Measurements from ENCODE around the gene PRPH. TPM values are rescaled to one million over a fixed set of nuclear protein-coding genes. Genes with fewer than 3 reads are reported as not detected.
"Not testable (repeated sequence)": the region's sequence is repeated elsewhere in the genome, so short reads cannot be mapped to it uniquely, and the experiment has no call there.

PRPH gene
- total RNA-seq, 2 experiments from 2014 or later, result not detected

DNA sequence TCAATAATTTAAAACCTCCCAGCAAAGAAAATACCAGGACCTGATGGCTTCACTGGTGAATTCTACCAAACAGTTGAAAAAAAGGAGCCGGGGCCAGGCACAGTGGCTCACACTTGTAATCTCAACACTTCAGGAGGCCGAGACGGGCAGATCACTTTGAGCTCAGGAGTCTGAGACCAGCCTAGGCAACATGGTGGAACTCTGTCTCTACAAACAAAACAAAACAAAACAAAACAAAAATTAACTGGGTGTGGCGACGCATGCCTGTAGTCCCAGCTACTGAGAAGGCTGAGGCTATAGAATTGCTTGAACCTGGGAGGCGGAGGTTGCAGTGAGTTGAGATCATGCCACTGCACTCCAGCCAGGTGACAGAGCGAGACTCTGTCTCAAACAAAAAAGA is 14.4 kb downstream of the PRPH start:
- Histone ChIP-seq H4K20me1 (ENCODE audit: insufficient read depth, low read length) (no peaks in the 10 kb centered on the region), H3K4me3 (ENCODE audit: low read depth, low read length, poor library complexity, severe bottlenecking) (no peak overlapping the region), H3K9me3 (ENCODE audit: low read length) (no peaks in the 10 kb centered on the region), H3K4me2 (ENCODE audit: low read length) (no peak overlapping the region), H3K9me2 (ENCODE audit: insufficient read depth, low read length) (no peaks in the 10 kb centered on the region), H3K79me2 (ENCODE audit: insufficient read depth, low read depth, low read length) (no peaks in the 10 kb centered on the region), H3K27ac (ENCODE audit: low read depth, low read length, poor library complexity, severe bottlenecking) (no peak overlapping the region), H3K4me1 (ENCODE audit: insufficient read depth, low read length, poor library complexity, severe bottlenecking) (no peaks in the 10 kb centered on the region), H2AFZ (ENCODE audit: low read length) (no peak overlapping the region), H3K36me3 (ENCODE audit: insufficient read depth, low read length) (no peaks in the 10 kb centered on the region)
- POLR2A ChIA-PET, result interaction anchor here (0.7 kb wide), 1 partner anchor 1324 kb away, joined by 5 read pairs; no protein-coding TSS in a partner anchor
- CTCF ChIA-PET (ENCODE audit: unreplicated experiment), result no interaction called here
- no TSS peak for BruUV-seq (replicated peaks)
- TF ChIP-seq, protein P1, sequence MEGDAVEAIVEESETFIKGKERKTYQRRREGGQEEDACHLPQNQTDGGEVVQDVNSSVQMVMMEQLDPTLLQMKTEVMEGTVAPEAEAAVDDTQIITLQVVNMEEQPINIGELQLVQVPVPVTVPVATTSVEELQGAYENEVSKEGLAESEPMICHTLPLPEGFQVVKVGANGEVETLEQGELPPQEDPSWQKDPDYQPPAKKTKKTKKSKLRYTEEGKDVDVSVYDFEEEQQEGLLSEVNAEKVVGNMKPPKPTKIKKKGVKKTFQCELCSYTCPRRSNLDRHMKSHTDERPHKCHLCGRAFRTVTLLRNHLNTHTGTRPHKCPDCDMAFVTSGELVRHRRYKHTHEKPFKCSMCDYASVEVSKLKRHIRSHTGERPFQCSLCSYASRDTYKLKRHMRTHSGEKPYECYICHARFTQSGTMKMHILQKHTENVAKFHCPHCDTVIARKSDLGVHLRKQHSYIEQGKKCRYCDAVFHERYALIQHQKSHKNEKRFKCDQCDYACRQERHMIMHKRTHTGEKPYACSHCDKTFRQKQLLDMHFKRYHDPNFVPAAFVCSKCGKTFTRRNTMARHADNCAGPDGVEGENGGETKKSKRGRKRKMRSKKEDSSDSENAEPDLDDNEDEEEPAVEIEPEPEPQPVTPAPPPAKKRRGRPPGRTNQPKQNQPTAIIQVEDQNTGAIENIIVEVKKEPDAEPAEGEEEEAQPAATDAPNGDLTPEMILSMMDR (conservative IDR thresholded peaks at IDR 0.05; ENCODE audit: low read length), result no peak
- no peak for TF ChIP-seq EZH2phosphoT487 (IDR thresholded peaks at IDR 0.05; ENCODE audit: borderline replicate concordance, low read depth, low read length)
- no peak for DNase-seq (ENCODE audit: low spot score)
- intact Hi-C loops (cut with micrococcal nuclease; ENCODE audit: unreplicated experiment), result no loop called here

DNA sequence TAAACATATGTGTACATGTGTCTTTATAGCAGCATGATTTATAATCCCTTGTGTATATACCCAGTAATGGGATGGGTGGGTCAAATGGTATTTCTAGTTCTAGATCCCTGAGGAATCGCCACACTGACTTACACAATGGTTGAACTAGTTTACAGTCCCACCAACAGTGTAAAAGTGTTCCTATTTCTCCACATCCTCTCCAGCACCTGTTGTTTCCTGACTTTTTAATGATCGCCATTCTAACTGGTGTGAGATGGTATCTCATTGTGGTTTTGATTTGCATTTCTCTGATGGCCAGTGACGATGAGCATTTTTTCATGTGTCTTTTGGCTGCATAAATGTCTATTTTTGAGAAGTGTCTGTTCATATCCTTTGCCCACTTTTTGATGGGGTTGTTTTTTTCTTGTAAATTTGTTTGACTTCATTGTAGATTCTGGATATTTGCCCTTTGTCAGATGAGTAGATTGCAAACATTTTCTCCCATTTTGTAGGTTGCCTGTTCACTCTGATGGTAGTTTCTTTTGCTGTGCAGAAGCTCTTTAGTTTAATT is 15.6 kb downstream of the PRPH start:
- BruUV-seq (replicated peaks); H3K27ac ChIP-seq (ENCODE audit: low read depth, low read length, poor library complexity, severe bottlenecking); H2AFZ ChIP-seq (ENCODE audit: low read length); CTCF ChIA-PET (ENCODE audit: unreplicated experiment); H4K20me1 ChIP-seq (ENCODE audit: insufficient read depth, low read length); H3K9me2 ChIP-seq (ENCODE audit: insufficient read depth, low read length); H3K9me3 ChIP-seq (ENCODE audit: low read length); intact Hi-C loops (cut with micrococcal nuclease; ENCODE audit: unreplicated experiment); H3K79me2 ChIP-seq (ENCODE audit: insufficient read depth, low read depth, low read length); POLR2A ChIA-PET; H3K4me1 ChIP-seq (ENCODE audit: insufficient read depth, low read length, poor library complexity, severe bottlenecking); H3K36me3 ChIP-seq (ENCODE audit: insufficient read depth, low read length); H3K4me3 ChIP-seq (ENCODE audit: low read depth, low read length, poor library complexity, severe bottlenecking); DNase-seq (ENCODE audit: low spot score); H3K4me2 ChIP-seq (ENCODE audit: low read length): not testable (repeated sequence)

DNA sequence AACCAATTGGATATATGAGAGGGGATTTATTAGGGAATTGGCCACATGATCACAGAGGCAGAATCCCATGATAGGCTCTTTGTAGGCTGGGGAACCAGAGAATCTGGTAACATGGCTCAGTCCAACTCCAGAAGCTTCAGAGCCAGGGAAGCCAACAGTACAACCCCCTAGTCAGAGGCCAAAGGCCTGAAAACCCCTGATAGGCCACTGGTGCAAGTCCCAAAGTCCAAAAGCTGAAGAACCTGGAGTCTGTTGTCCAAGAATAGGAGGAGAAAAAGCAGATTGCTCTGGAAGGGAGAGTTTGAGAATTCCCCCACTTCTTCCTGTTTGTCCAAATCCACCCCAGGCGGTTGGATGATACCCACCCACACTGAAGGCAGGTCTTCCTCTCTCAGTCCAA is 19.9 kb downstream of the PRPH start:
- no peak for TF ChIP-seq EZH2phosphoT487 (IDR thresholded peaks at IDR 0.05; ENCODE audit: borderline replicate concordance, low read depth, low read length)
- TF ChIP-seq, protein P1 (conservative IDR thresholded peaks at IDR 0.05; ENCODE audit: low read length), result no peak
- no peak overlapping the region for H3K27ac ChIP-seq (ENCODE audit: low read depth, low read length, poor library complexity, severe bottlenecking)
- no peak for DNase-seq (ENCODE audit: low spot score)
- BruUV-seq (replicated peaks), result no TSS peak
- H3K9me2 ChIP-seq (ENCODE audit: insufficient read depth, low read length), result no peaks in the 10 kb centered on the region
- H3K36me3 ChIP-seq (ENCODE audit: insufficient read depth, low read length), result no peaks in the 10 kb centered on the region
- POLR2A ChIA-PET, result interaction anchor here (1.0 kb wide), 1 partner anchor 22 kb away, joined by 3 read pairs; no protein-coding TSS in a partner anchor
- no peaks in the 10 kb centered on the region for H4K20me1 ChIP-seq (ENCODE audit: insufficient read depth, low read length)
- CTCF ChIA-PET (ENCODE audit: unreplicated experiment), result no interaction called here
- no peak overlapping the region for H3K4me3 ChIP-seq (ENCODE audit: low read depth, low read length, poor library complexity, severe bottlenecking)
- H3K4me2 ChIP-seq (ENCODE audit: low read length), result no peak overlapping the region
- H3K9me3 ChIP-seq (ENCODE audit: low read length), result no peaks in the 10 kb centered on the region
- intact Hi-C loops (cut with micrococcal nuclease; ENCODE audit: unreplicated experiment), result no loop called here
- no peaks in the 10 kb centered on the region for H3K4me1 ChIP-seq (ENCODE audit: insufficient read depth, low read length, poor library complexity, severe bottlenecking)
- H2AFZ ChIP-seq (ENCODE audit: low read length), result no peak overlapping the region
- no peaks in the 10 kb centered on the region for H3K79me2 ChIP-seq (ENCODE audit: insufficient read depth, low read depth, low read length)

DNA sequence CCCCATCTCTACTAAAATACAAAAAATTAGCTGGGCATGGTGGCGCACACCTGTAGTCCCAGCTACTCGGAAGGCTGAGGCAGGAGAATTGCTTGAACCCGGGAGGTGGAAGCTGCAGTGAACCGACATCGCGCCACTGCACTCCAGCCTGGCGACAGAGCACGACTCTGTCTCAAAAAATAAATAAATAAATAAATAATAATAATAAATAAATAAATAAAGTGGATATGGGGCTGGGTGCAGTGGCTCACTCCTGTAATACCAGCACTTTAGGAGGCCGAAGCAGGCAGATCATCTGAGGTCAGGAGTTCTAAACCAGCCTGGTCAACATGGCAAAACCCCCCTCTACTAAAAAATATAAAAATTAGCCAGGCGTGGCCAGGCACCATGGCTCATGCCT is 22.2 kb downstream of the PRPH start:
- H2AFZ ChIP-seq (ENCODE audit: low read length); H3K4me2 ChIP-seq (ENCODE audit: low read length); DNase-seq (ENCODE audit: low spot score); H3K4me3 ChIP-seq (ENCODE audit: low read depth, low read length, poor library complexity, severe bottlenecking); intact Hi-C loops (cut with micrococcal nuclease; ENCODE audit: unreplicated experiment); H3K36me3 ChIP-seq (ENCODE audit: insufficient read depth, low read length); H3K79me2 ChIP-seq (ENCODE audit: insufficient read depth, low read depth, low read length); H4K20me1 ChIP-seq (ENCODE audit: insufficient read depth, low read length); H3K27ac ChIP-seq (ENCODE audit: low read depth, low read length, poor library complexity, severe bottlenecking); BruUV-seq (replicated peaks); H3K4me1 ChIP-seq (ENCODE audit: insufficient read depth, low read length, poor library complexity, severe bottlenecking); CTCF ChIA-PET (ENCODE audit: unreplicated experiment); POLR2A ChIA-PET; H3K9me3 ChIP-seq (ENCODE audit: low read length); H3K9me2 ChIP-seq (ENCODE audit: insufficient read depth, low read length): not testable (repeated sequence)

DNA sequence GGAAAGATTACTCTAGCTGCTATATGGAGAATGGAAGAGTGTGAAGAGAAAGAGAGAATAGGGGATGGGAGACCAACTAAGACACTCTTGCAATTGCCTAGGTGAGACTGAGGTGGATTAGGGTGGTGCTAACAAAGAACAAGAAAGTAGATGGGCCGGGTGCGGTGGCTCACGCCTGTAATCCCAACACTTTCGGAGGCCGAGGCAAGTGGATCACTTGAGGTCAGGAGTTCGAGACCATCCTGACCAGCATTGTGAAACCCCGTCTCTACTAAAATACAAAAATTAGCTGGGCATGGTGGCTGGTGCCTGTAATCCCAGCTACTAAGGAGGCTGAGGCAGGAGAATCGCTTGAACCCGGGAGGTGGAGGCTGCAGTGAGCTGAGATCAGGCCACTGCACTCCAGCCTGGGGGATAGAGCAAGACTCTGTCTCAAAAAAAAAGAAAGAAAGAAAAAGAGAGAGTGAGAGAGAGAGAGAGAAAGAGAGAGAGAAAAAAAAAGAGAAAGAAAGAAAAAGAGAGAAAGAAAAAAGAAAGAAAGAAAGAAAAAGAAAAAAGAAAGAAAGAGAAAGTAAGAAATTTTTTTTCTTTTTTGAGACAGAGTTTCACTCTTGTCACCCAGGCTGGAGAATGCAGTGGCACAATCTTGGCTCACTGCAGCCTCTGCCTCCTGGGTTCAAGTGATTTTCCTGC is 25.6 kb downstream of the PRPH start:
- peaks cover 16% of the 10 kb centered on the region; the same call in 1 of the 2 replicates for H3K79me2 ChIP-seq (ENCODE audit: insufficient read depth, low read depth, low read length)
- H3K9me2 ChIP-seq (ENCODE audit: insufficient read depth, low read length); H2AFZ ChIP-seq (ENCODE audit: low read length); intact Hi-C loops (cut with micrococcal nuclease; ENCODE audit: unreplicated experiment); H3K27ac ChIP-seq (ENCODE audit: low read depth, low read length, poor library complexity, severe bottlenecking); H4K20me1 ChIP-seq (ENCODE audit: insufficient read depth, low read length); H3K4me3 ChIP-seq (ENCODE audit: low read depth, low read length, poor library complexity, severe bottlenecking); H3K4me2 ChIP-seq (ENCODE audit: low read length); H3K9me3 ChIP-seq (ENCODE audit: low read length); BruUV-seq (replicated peaks); CTCF ChIA-PET (ENCODE audit: unreplicated experiment); DNase-seq (ENCODE audit: low spot score): not testable (repeated sequence)
- peaks cover 23% of the 10 kb centered on the region for H3K4me1 ChIP-seq (ENCODE audit: insufficient read depth, low read length, poor library complexity, severe bottlenecking)
- H3K36me3 ChIP-seq (ENCODE audit: insufficient read depth, low read length), result peaks cover 20% of the 10 kb centered on the region
- POLR2A ChIA-PET, result interaction anchor here (0.6 kb wide), 1 partner anchor 190 kb away, joined by 3 read pairs; no protein-coding TSS in a partner anchor

Measured in OCI-LY7 (cell line).